Keratinocyte (primary cell): ENCODE data around the gene GID8.

Experiments
- CTCF ChIP-seq, 3 experiments: IDR thresholded peaks in 1 of 3; conservative IDR thresholded peaks in 1 of 3; optimal IDR thresholded peaks in 1 of 3; 2 replicates in 2 of 3; 3 replicates in 1 of 3; pipeline versions ENCODE3 to v1.5.1; 2011; ENCODE audit warnings: low read length in 3 of 3, mild to moderate bottlenecking in 3 of 3, moderate library complexity in 2 of 3, control low read depth in 1 of 3, inconsistent platforms in 1 of 3; ENCODE audit not compliant: insufficient read depth in 2 of 3; ENCODE audit errors: extremely low read depth in 1 of 3
- EZH2 ChIP-seq: IDR thresholded peaks from one replicate; pipeline ENCODE4 v1.6.1; 2012; ENCODE audit warnings: inconsistent platforms, mild to moderate bottlenecking, low read length, moderate library complexity

- TF ChIP-seq CTCF (optimal IDR thresholded peaks at IDR 0.05 in 1 of 3, IDR thresholded peaks at IDR 0.05 in 1 of 3, conservative IDR thresholded peaks at IDR 0.05 in 1 of 3; ENCODE audit: extremely low read depth in 1 of 3, insufficient read depth in 2 of 3, low read length in 3 of 3) (no peak), EZH2 (no peak)
These were observed 41.4 kb upstream of the GID8 start for GRCh38 chr20:62896526-62896925.
